Loucy (cell line): ENCODE data around the gene GALNT9.

Experiments
- H2AFZ ChIP-seq: fragments of 200-600 bp; sonication (generic); 2 replicates; pipeline ENCODE4 v1.6.0; 2016; ENCODE audit warnings: antibody characterized with exemption, mild to moderate bottlenecking, low read length, moderate library complexity
- H3F3A ChIP-seq: fragments of 200-600 bp; 2 replicates; pipeline ENCODE4 v1.6.0; 2016; ENCODE audit warnings: antibody characterized with exemption, low read depth, mild to moderate bottlenecking
- H3K27me3 ChIP-seq: fragments of 200-600 bp; sonication (generic); 2 replicates; pipeline ENCODE4 v1.6.1; 2014; ENCODE audit warnings: low read length, mild to moderate bottlenecking; ENCODE audit not compliant: insufficient read depth, poor library complexity, severe bottlenecking
- H3K36me3 ChIP-seq: fragments of 200-600 bp; sonication (generic); 2 replicates; pipeline ENCODE4 v1.6.1; 2016; ENCODE audit warnings: low read length; ENCODE audit not compliant: insufficient read depth
- H3K4me1 ChIP-seq: fragments of 200-600 bp; sonication (generic); 2 replicates; pipeline ENCODE4 v1.5.1; 2014; ENCODE audit warnings: low read length, mild to moderate bottlenecking; ENCODE audit not compliant: insufficient read depth, poor library complexity, severe bottlenecking
- H3K4me2 ChIP-seq: fragments of 200-600 bp; sonication (generic); 2 replicates; pipeline ENCODE4 v1.6.0; 2014; ENCODE audit warnings: antibody characterized with exemption, low read length, low read depth, mild to moderate bottlenecking; ENCODE audit not compliant: poor library complexity, severe bottlenecking
- H3K4me3 ChIP-seq: fragments of 200-600 bp; sonication (generic); 2 replicates; pipeline ENCODE4 v1.5.1; 2014; ENCODE audit warnings: low read length, mild to moderate bottlenecking, mixed read lengths; ENCODE audit not compliant: poor library complexity, severe bottlenecking
- H3K79me2 ChIP-seq: fragments of 200-600 bp; sonication (generic); 2 replicates; pipeline ENCODE4 v1.6.1; 2014; ENCODE audit warnings: low read length; ENCODE audit not compliant: insufficient read depth
- H3K9ac ChIP-seq: fragments of 200-600 bp; sonication (generic); 2 replicates; pipeline ENCODE4 v1.6.0; 2014; ENCODE audit warnings: mild to moderate bottlenecking, low read depth, low read length, moderate library complexity; ENCODE audit not compliant: poor library complexity, severe bottlenecking
- H3K9me2 ChIP-seq: fragments of 200-600 bp; sonication (generic); replicated peaks from 2 replicates; pipeline ENCODE4 v1.6.1; 2016; ENCODE audit warnings: low read depth, low read length, mixed read lengths
- H3K9me3 ChIP-seq: fragments of 200-600 bp; sonication (generic); 2 replicates; pipeline ENCODE4 v1.6.1; 2014; ENCODE audit warnings: mild to moderate bottlenecking, antibody characterized with exemption, low read length, low read depth; ENCODE audit not compliant: insufficient read depth
- H4K20me1 ChIP-seq: fragments of 200-600 bp; sonication (generic); 2 replicates; pipeline ENCODE4 v1.6.0; 2014; ENCODE audit warnings: antibody characterized with exemption, low read length, mild to moderate bottlenecking; ENCODE audit not compliant: insufficient read depth, poor library complexity, severe bottlenecking
- CTCF ChIP-seq: fragments of 200-600 bp; sonication (generic); conservative IDR thresholded peaks from 2 replicates; pipeline ENCODE4 v1.5.1; 2014; ENCODE audit warnings: mild to moderate bottlenecking, antibody characterized with exemption, low read length
- EZH2phosphoT487 ChIP-seq: fragments of 200-600 bp; IDR thresholded peaks from 2 replicates; pipeline ENCODE4 v1.6.1; 2018; ENCODE audit warnings: antibody characterized with exemption, mild to moderate bottlenecking, moderate library complexity, borderline replicate concordance

GALNT9 gene

GRCh38 chr12:132376464-132376830, 47.1 kb upstream of the GALNT9 start:
- Histone ChIP-seq H3K79me2 (no peaks in the 10 kb centered on the region), H3K4me2 (no peak overlapping the region), H4K20me1 (no peaks in the 10 kb centered on the region), H3K4me1 (peaks cover 3% of the 10 kb centered on the region), H2AFZ (no peak overlapping the region; the same call in 1 of the 2 replicates), H3K9ac (no peak overlapping the region), H3K4me3 (no peak overlapping the region), H3F3A (no peaks in the 10 kb centered on the region), H3K9me2 (no peaks in the 10 kb centered on the region), H3K9me3 (no peaks in the 10 kb centered on the region), H3K36me3 (no peaks in the 10 kb centered on the region), H3K27me3 (no peaks in the 10 kb centered on the region)
- no peak for TF ChIP-seq CTCF

GRCh38 chr12:132375747-132376463, 46.5 kb upstream of the GALNT9 start:
- no peak overlapping the region for H3K4me2 ChIP-seq
- H2AFZ ChIP-seq = no peak overlapping the region
- H4K20me1 ChIP-seq = no peaks in the 10 kb centered on the region
- no peaks in the 10 kb centered on the region for H3K27me3 ChIP-seq
- no peaks in the 10 kb centered on the region for H3K9me3 ChIP-seq
- no peak overlapping the region for H3K4me3 ChIP-seq
- no peaks in the 10 kb centered on the region for H3K9me2 ChIP-seq
- no peaks in the 10 kb centered on the region for H3F3A ChIP-seq
- H3K9ac ChIP-seq = no peak overlapping the region
- no peaks in the 10 kb centered on the region for H3K79me2 ChIP-seq
- no peaks in the 10 kb centered on the region for H3K36me3 ChIP-seq
- no peak for TF ChIP-seq EZH2phosphoT487
- no peak for TF ChIP-seq CTCF
- H3K4me1 ChIP-seq = peaks cover 3% of the 10 kb centered on the region

DNA sequence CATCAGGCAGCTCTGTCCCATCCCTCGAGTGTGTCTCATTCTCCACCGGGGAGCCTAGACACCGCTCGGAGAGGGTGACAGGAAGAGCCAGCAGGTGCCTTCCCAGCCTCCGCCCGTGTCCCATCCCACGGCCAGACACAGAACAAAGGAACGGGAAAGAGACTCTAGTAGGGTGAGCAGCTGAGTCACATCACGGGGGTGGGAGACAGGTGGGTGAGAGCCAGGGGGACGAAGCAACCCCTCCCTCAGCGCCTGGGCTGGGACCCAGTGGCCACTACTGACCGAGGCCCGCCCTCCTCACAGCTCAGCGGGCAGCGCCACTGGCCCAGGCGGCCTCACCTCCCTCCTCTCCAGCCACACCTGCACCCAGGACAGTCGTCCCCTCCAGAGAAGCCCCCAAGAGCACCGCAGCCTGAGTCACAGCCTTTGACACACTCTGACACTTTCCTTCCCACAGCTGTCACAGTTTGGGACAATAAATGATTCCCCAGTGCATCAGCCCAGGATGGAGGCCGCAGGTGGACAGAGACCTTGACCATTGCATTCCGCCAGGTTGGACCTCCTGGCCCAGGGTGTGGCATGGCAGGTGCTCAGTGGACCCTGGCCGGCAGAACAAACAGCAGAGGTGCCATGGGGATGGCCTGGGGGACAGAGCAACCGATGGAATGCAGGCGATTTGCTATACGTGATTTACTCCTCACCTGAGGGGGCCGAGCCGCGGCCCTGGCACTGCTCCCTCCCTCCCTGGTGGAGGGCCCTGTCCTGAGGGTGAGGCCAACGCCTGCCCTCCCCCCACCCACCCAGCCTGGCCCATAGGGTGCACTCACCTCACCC, 45.4 kb upstream of the GALNT9 start:
- H3K79me2 ChIP-seq = no peaks in the 10 kb centered on the region
- H3K4me2 ChIP-seq = no peak overlapping the region
- H3K9me2 ChIP-seq = no peaks in the 10 kb centered on the region
- no peaks in the 10 kb centered on the region for H3F3A ChIP-seq
- H3K27me3 ChIP-seq = no peaks in the 10 kb centered on the region
- no peaks in the 10 kb centered on the region for H3K36me3 ChIP-seq
- TF ChIP-seq CTCF = no peak
- H4K20me1 ChIP-seq = no peaks in the 10 kb centered on the region
- no peak overlapping the region for H2AFZ ChIP-seq
- no peak overlapping the region for H3K9ac ChIP-seq
- no peak overlapping the region for H3K4me3 ChIP-seq
- H3K9me3 ChIP-seq = no peaks in the 10 kb centered on the region
- H3K4me1 ChIP-seq = peaks cover 3% of the 10 kb centered on the region
